Stimulated activated CD4-positive, alpha-beta T cell treated with anti-CD3 and anti-CD28 coated beads, Interleukin-2, amount 100 ng/mL, for 24 hours (primary cell): ENCODE measurements around the gene SHTN1.

Experiments
- DNase-seq, 2 donors: peaks; one replicate each; pipeline ENCODE4 v3.0.0-alpha.2; 2020

Gene SHTN1

GRCh38 chr10:117005026-117005526, at the start of gene SHTN1:
SHTN1 (minus strand) TSS chr10:117005187; CDS start chr10:117005079, 108 bp downstream.
- peak in 1 of 2 donors; percentile 55 for DNase-seq

- no peak for DNase-seq
These were observed 48.5 kb upstream of the SHTN1 start for GRCh38 chr10:117053482-117053881.

GRCh38 chr10:117047947-117048346, 43.0 kb upstream of the SHTN1 start:
- no peak for DNase-seq

GRCh38 chr10:117016266-117016665, 11.3 kb upstream of the SHTN1 start:
- no peak for DNase-seq

- DNase-seq, result no peak
These were observed 9.8 kb upstream of the SHTN1 start for GRCh38 chr10:117014835-117015234.

- no peak for DNase-seq
These were observed 2.1 kb upstream of the SHTN1 start for GRCh38 chr10:117007080-117007479.

- DNase-seq, result no peak
These were observed 604 bp upstream of the SHTN1 start for GRCh38 chr10:117005527-117006055.

- DNase-seq, result peak in 1 of 2 donors; percentile 9
These were observed 561 bp downstream of the SHTN1 start for GRCh38 chr10:117004227-117005025.

GRCh38 chr10:117003336-117003735, 1.7 kb downstream of the SHTN1 start:
- no peak for DNase-seq

- DNase-seq, result no peak
These were observed 2.8 kb downstream of the SHTN1 start for GRCh38 chr10:117002206-117002605.

GRCh38 chr10:117001144-117001543, 3.8 kb downstream of the SHTN1 start:
- DNase-seq, result no peak

GRCh38 chr10:117000580-117000979, 4.4 kb downstream of the SHTN1 start:
- DNase-seq, result no peak

GRCh38 chr10:116998172-116998571, 6.8 kb downstream of the SHTN1 start:
- DNase-seq, result no peak

- DNase-seq, result no peak
These were observed 8.0 kb downstream of the SHTN1 start for GRCh38 chr10:116997015-116997414.

GRCh38 chr10:116995648-116996047, 9.3 kb downstream of the SHTN1 start:
- no peak for DNase-seq

GRCh38 chr10:116994113-116994890, 10.7 kb downstream of the SHTN1 start:
- DNase-seq, result no peak

GRCh38 chr10:116993610-116994009, 11.4 kb downstream of the SHTN1 start:
- no peak for DNase-seq

- no peak for DNase-seq
These were observed 12.8 kb downstream of the SHTN1 start for GRCh38 chr10:116992183-116992582.

- no peak for DNase-seq
These were observed 14.6 kb downstream of the SHTN1 start for GRCh38 chr10:116990276-116990800.

GRCh38 chr10:116989439-116989838, 15.5 kb downstream of the SHTN1 start:
- DNase-seq, result no peak

GRCh38 chr10:116988311-116988710, 16.7 kb downstream of the SHTN1 start:
- DNase-seq, result no peak

- DNase-seq, result no peak
These were observed 19.4 kb downstream of the SHTN1 start for GRCh38 chr10:116985611-116986010.
